Smooth muscle cell (in vitro differentiated cells): ENCODE measurements around the gene CTPS1. TPM values are rescaled to one million over a fixed set of nuclear protein-coding genes. Genes with fewer than 3 reads are reported as not detected.

Source experiments
- DNase-seq: peaks from one replicate; lab custom pipeline; 2025; ENCODE audit not compliant: unreplicated experiment; lab: John Stamatoyannopoulos, UW
- H2AFZ ChIP-seq: fragments of 200-600 bp; sonication (generic); 2 replicates; pipeline ENCODE4 v1.6.0; 2016; ENCODE audit warnings: antibody characterized with exemption, low read depth, mild to moderate bottlenecking
- H3F3A ChIP-seq: fragments of 200-600 bp; sonication (generic); 2 replicates; pipeline ENCODE4 v1.6.0; 2017; ENCODE audit warnings: antibody characterized with exemption, low read depth
- H3K27ac ChIP-seq: fragments of 200-600 bp; sonication (generic); 2 replicates; pipeline ENCODE4 v1.5.1; 2016; ENCODE audit warnings: low read depth, mild to moderate bottlenecking
- H3K27me3 ChIP-seq: fragments of 200-600 bp; sonication (generic); 2 replicates; pipeline ENCODE4 v1.6.1; 2016; ENCODE audit warnings: low read depth, mild to moderate bottlenecking
- H3K36me3 ChIP-seq: fragments of 200-600 bp; sonication (generic); 2 replicates; pipeline ENCODE4 v1.5.1; 2016; ENCODE audit warnings: low read depth
- H3K4me1 ChIP-seq: fragments of 200-600 bp; sonication (generic); 2 replicates; pipeline ENCODE4 v1.5.1; 2016; ENCODE audit warnings: low read depth
- H3K4me2 ChIP-seq: fragments of 200-600 bp; sonication (generic); 2 replicates; pipeline ENCODE4 v1.6.0; 2016; ENCODE audit warnings: mild to moderate bottlenecking
- H3K4me3 ChIP-seq: fragments of 200-600 bp; sonication (generic); 2 replicates; pipeline ENCODE4 v1.5.1; 2016; ENCODE audit warnings: mild to moderate bottlenecking
- H3K79me2 ChIP-seq: fragments of 200-600 bp; sonication (generic); 2 replicates; pipeline ENCODE4 v1.6.0; 2016; ENCODE audit warnings: low read depth, mild to moderate bottlenecking
- H3K9ac ChIP-seq: fragments of 200-600 bp; sonication (generic); 2 replicates; pipeline ENCODE4 v1.6.0; 2016; ENCODE audit warnings: low read depth
- H3K9me3 ChIP-seq: fragments of 200-600 bp; sonication (generic); replicated peaks from 2 replicates; pipeline ENCODE4 v1.5.1; 2016; ENCODE audit warnings: low read depth
- H4K20me1 ChIP-seq: fragments of 200-600 bp; sonication (generic); 2 replicates; pipeline ENCODE4 v1.6.0; 2016; ENCODE audit warnings: low read depth
- WGBS: methylation state at CpG from one replicate; pipeline ENCODE4 v1.1.7; 2016; ENCODE audit warnings: low lambda C conversion rate; 5-methylcytosine and 5-hydroxymethylcytosine counted together
- polyA plus RNA-seq: library from polyadenylated mRNA; unstranded; fragments of >200 nt; fragmentation: Nextera tagmentation; extraction: Ambion mirVana; gene quantifications from 2 replicates; pipeline ENCODE4 v1.2.1, GENCODE V29; 2016
- total RNA-seq: library from RNA; depleted of rRNA; stranded (reverse); fragments of >200 nt; gene quantifications from 2 replicates; pipeline ENCODE4 v1.2.3, GENCODE V29; 2014
- TF ChIP-seq, protein P1 (sequence below): fragments of 200-600 bp; sonication (generic); IDR thresholded peaks from 2 replicates; pipeline ENCODE4 v1.5.1; 2017; ENCODE audit warnings: borderline replicate concordance, mild to moderate bottlenecking, antibody characterized with exemption; ENCODE audit not compliant: insufficient read depth, poor library complexity, severe bottlenecking

The CTPS1 gene
- total and polyA plus RNA-seq, 2 experiments from 2014 or later = 20.9 to 24.4 TPM

- TF ChIP-seq, protein P1, sequence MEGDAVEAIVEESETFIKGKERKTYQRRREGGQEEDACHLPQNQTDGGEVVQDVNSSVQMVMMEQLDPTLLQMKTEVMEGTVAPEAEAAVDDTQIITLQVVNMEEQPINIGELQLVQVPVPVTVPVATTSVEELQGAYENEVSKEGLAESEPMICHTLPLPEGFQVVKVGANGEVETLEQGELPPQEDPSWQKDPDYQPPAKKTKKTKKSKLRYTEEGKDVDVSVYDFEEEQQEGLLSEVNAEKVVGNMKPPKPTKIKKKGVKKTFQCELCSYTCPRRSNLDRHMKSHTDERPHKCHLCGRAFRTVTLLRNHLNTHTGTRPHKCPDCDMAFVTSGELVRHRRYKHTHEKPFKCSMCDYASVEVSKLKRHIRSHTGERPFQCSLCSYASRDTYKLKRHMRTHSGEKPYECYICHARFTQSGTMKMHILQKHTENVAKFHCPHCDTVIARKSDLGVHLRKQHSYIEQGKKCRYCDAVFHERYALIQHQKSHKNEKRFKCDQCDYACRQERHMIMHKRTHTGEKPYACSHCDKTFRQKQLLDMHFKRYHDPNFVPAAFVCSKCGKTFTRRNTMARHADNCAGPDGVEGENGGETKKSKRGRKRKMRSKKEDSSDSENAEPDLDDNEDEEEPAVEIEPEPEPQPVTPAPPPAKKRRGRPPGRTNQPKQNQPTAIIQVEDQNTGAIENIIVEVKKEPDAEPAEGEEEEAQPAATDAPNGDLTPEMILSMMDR = no peak
- Histone ChIP-seq H3K4me1 (no peaks in the 10 kb centered on the region), H4K20me1 (no peaks in the 10 kb centered on the region), H3K4me2 (no peak overlapping the region), H3K9ac (no peak overlapping the region), H3K79me2 (no peaks in the 10 kb centered on the region), H3K27me3 (no peaks in the 10 kb centered on the region), H3K9me3 (no peaks in the 10 kb centered on the region), H3K36me3 (no peaks in the 10 kb centered on the region), H2AFZ (no peak overlapping the region), H3F3A (peaks cover 8% of the 10 kb centered on the region), H3K4me3 (no peak overlapping the region), H3K27ac (no peak overlapping the region)
- WGBS = 75% methylated on average over 2 of the region's 2 CpGs
- no peak for DNase-seq
Measured at GRCh38 chr1:40973912-40974311, 5.6 kb upstream of the CTPS1 start.

GRCh38 chr1:40974945-40975344, 4.6 kb upstream of the CTPS1 start:
- Histone ChIP-seq H3K36me3 (no peaks in the 10 kb centered on the region), H3K27ac (peak overlapping the region; percentile 7), H3K9ac (no peak overlapping the region), H3K27me3 (no peaks in the 10 kb centered on the region), H3K4me1 (no peaks in the 10 kb centered on the region), H4K20me1 (no peaks in the 10 kb centered on the region), H3K4me2 (no peak overlapping the region), H3K79me2 (no peaks in the 10 kb centered on the region), H3F3A (peaks cover 8% of the 10 kb centered on the region), H2AFZ (no peak overlapping the region), H3K9me3 (no peaks in the 10 kb centered on the region), H3K4me3 (no peak overlapping the region)
- TF ChIP-seq, protein P1 = no peak
- WGBS = 63% methylated on average over 9 of the region's 9 CpGs
- no peak for DNase-seq

DNA sequence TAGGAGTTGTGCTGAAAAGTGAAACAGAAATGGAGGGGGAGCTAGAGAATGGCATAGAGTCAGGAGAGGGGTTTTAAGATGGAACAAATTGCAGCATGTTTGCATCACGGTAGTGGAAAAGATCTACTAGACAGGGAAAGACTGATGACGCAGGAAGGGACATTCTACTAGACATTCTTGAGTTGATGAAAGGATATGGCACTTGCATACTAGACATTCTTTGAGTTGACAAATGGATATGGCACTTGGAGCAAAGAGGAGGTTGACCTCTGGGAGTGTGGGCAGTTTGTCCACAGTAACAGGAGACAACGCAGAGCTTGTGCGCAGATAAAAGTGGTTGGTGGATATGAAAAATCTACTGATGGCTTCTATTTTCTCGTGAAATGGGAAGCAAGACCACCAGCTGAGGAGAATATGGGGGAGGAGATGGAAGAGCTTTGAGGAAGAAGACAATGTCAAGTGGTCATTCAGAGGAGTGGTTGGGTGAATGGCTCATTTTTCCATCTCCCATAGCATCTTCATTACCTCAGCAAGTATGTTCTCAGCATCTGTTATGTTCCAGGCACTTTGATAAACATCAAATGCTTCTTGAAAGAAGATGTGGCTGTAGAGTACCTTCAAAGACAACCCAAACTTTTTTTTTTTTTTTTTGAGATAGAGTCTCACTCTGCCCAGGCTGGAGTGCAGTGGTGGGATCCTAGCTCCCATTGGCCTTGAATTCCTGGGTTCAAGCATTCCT, 2.4 kb upstream of the CTPS1 start:
- Histone ChIP-seq H3K27me3 (no peaks in the 10 kb centered on the region), H3K4me2 (no peak overlapping the region)
- WGBS = 19% methylated on average over 5 of the region's 5 CpGs

More for the DNA sequence above, 2.4 kb upstream of the CTPS1 start:
- TF ChIP-seq, protein P1 = no peak
- peak overlapping the region; percentile 55 for H3K9ac ChIP-seq
- H3K9me3 ChIP-seq = no peaks in the 10 kb centered on the region
- H4K20me1 ChIP-seq = peaks cover 15% of the 10 kb centered on the region
- peaks cover 13% of the 10 kb centered on the region for H3K4me1 ChIP-seq
- peak overlapping the region; percentile 88 for H3K27ac ChIP-seq
- H3K4me3 ChIP-seq = no peak overlapping the region
- no peak for DNase-seq
- H3F3A ChIP-seq = peaks cover 8% of the 10 kb centered on the region
- H2AFZ ChIP-seq = no peak overlapping the region
- peaks cover 21% of the 10 kb centered on the region for H3K79me2 ChIP-seq
- H3K36me3 ChIP-seq = no peaks in the 10 kb centered on the region
